PC-9 (cell line): ENCODE measurements around the gene GMIP. TPM values are rescaled to one million over a fixed set of nuclear protein-coding genes. Genes with fewer than 3 reads are reported as not detected.

ENCODE experiments used
- BruUV-seq: library from RNA; stranded (reverse); fragments of 400-500 nt; replicated peaks from 2 replicates; lab custom pipeline; 2021; lab: Mats Ljungman, UMichigan
- CTCF ChIA-PET: fragments of 300-600 bp; sonication (Branson Sonifier 250); formaldehyde crosslinking; loops from one replicate; lab custom pipeline; 2022; ENCODE audit warnings: antibody characterized with exemption; lab: Charles Lee
- POLR2A ChIA-PET: fragments of 300-600 bp; sonication (Branson Sonifier 250); formaldehyde crosslinking; loops from one replicate; lab custom pipeline; 2022; ENCODE audit warnings: antibody characterized with exemption; ENCODE audit not compliant: unreplicated experiment; lab: Charles Lee
- DNase-seq, 2 experiments: peaks; one replicate each; pipeline versions ENCODE4 v3.0.0 to v3.0.0-alpha.2; 2015 to 2022; ENCODE audit warnings: mixed read lengths in 1 of 2
- H2AFZ ChIP-seq: fragments of 200-600 bp; sonication (generic); 2 replicates; pipeline ENCODE4 v1.8.1; 2017; ENCODE audit warnings: antibody characterized with exemption
- H3F3A ChIP-seq: fragments of 200-600 bp; sonication (generic); 2 replicates; pipeline ENCODE4 v1.8.1; 2017; ENCODE audit warnings: antibody characterized with exemption, mild to moderate bottlenecking, low read depth; ENCODE audit not compliant: insufficient read depth
- H3K27ac ChIP-seq: fragments of 200-600 bp; sonication (generic); 2 replicates; pipeline ENCODE4 v1.6.1; 2016; ENCODE audit warnings: mixed run types
- H3K27me3 ChIP-seq: fragments of 200-600 bp; sonication (generic); 2 replicates; pipeline ENCODE4 v1.6.1; 2016; ENCODE audit warnings: low read depth, mixed run types; ENCODE audit not compliant: insufficient read depth
- H3K36me3 ChIP-seq: fragments of 200-600 bp; sonication (generic); 2 replicates; pipeline ENCODE4 v1.6.1; 2016; ENCODE audit warnings: low read depth, mixed run types
- H3K4me1 ChIP-seq: fragments of 200-600 bp; sonication (generic); replicated peaks from 2 replicates; pipeline ENCODE4 v1.6.1; 2016; ENCODE audit warnings: mixed run types; ENCODE audit not compliant: insufficient read depth
- H3K4me2 ChIP-seq: fragments of 200-600 bp; sonication (generic); 2 replicates; pipeline ENCODE4 v1.6.1; 2017; ENCODE audit warnings: mixed run types
- H3K4me3 ChIP-seq: fragments of 200-600 bp; sonication (generic); 2 replicates; pipeline ENCODE4 v1.6.1; 2016; ENCODE audit warnings: mixed run types
- H3K79me2 ChIP-seq: fragments of 200-600 bp; sonication (generic); 2 replicates; pipeline ENCODE4 v1.6.1; 2017; ENCODE audit warnings: low read depth, mixed run types
- H3K9me2 ChIP-seq: fragments of 200-600 bp; sonication (generic); 2 replicates; pipeline ENCODE4 v1.8.1; 2017; ENCODE audit warnings: mild to moderate bottlenecking; ENCODE audit not compliant: insufficient read depth
- H3K9me3 ChIP-seq: fragments of 200-600 bp; sonication (generic); 2 replicates; pipeline ENCODE4 v1.8.1; 2016; ENCODE audit warnings: low read depth; ENCODE audit not compliant: insufficient read depth
- H4K20me1 ChIP-seq: fragments of 200-600 bp; sonication (generic); 2 replicates; pipeline ENCODE4 v1.8.1; 2017; ENCODE audit not compliant: insufficient read depth
- CTCF ChIP-seq: fragments of 200-600 bp; sonication (generic); conservative IDR thresholded peaks from 2 replicates; pipeline ENCODE4 v1.6.1; 2017; ENCODE audit warnings: mixed run types, antibody characterized with exemption, mild to moderate bottlenecking, moderate library complexity
- EZH2 ChIP-seq: fragments of 200-600 bp; sonication (generic); IDR thresholded peaks from 2 replicates; pipeline ENCODE4 v1.8.0; 2017; ENCODE audit warnings: antibody characterized with exemption, low read depth
- intact Hi-C: fragments of 100-400 bp; cut with micrococcal nuclease; formaldehyde crosslinking; loops from one replicate; pipeline ENCODE4 v1.10.0; 2022; ENCODE audit not compliant: unreplicated experiment
- total RNA-seq: library from RNA; stranded (reverse); gene quantifications from 2 replicates; pipeline ENCODE4 v1.2.3, GENCODE V29; 2021

Gene GMIP
- total RNA-seq, 1 experiment from 2014 or later, result 15.4 TPM

DNA sequence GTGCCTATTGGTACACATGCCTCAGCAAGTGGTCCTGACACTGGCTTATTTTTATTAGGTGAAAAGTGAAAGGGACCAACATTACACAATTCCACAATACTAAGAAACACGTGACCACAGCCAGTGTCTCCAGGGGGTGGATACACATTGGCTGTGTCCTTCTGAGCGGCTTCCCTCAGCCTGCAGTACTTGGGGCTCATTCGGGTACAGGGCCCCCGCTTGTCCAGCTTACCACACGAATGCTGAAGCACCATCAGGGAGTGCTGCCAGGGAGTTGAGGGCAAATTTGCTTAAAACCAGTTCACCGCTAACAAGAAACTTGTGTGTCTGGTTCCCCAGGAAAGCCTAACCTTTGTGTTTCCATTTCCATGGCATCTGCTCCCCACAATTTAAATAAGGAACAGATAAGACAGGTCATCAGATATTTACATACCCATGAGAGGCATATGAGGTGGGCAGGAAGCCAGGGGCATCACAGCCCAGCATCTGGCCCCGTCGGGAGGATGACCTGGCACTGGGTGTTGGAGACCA lies 48.2 kb downstream of the GMIP start:
- TF ChIP-seq CTCF, result no peak
- no peak for TF ChIP-seq EZH2
- CTCF ChIA-PET, result no interaction called here
- POLR2A ChIA-PET, result no interaction called here
- Histone ChIP-seq H3K27me3 (no peaks in the 10 kb centered on the region), H3K9me3 (no peaks in the 10 kb centered on the region), H3K36me3 (no peaks in the 10 kb centered on the region), H4K20me1 (no peaks in the 10 kb centered on the region), H3K4me3 (peak overlapping the region; percentile 9; the same call in 1 of the 2 replicates), H2AFZ (no peak overlapping the region), H3K27ac (peak overlapping the region; percentile 88), H3K9me2 (no peaks in the 10 kb centered on the region), H3F3A (peaks cover 57% of the 10 kb centered on the region), H3K4me1 (peaks cover 78% of the 10 kb centered on the region), H3K4me2 (peak overlapping the region; percentile 82), H3K79me2 (no peaks in the 10 kb centered on the region)
- DNase-seq, result peak; percentile 70 to 99
- no TSS peak for BruUV-seq
- intact Hi-C loops, result loop anchor here (1.0 kb wide), 1 partner anchor 11 kb away; no protein-coding TSS in a partner anchor

DNA sequence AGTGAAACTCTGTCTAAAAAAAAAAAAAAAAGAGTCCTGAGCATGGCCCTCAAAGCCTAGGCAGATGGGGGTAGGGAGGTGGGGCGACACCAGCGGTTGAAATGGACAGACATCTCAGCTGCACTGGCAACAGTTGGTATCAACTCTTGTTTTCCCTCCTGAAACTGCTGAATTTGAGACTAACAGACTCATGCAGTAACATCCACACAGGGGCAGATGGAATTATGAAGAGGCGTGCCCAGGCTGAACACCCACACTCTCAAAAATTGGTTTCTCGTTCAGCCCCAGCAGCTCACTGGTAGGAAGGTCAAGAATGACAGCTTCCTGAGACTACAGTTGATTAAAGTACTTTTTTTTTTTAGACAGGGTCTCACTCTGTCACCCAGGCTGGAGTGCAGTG lies 49.1 kb downstream of the GMIP start:
- intact Hi-C loops, result no loop called here
- CTCF ChIA-PET, result no interaction called here
- H3K27ac ChIP-seq, result peak overlapping the region; percentile 88

GRCh38 chr19:19592690-19593089 lies 50.8 kb downstream of the GMIP start:
- ChIA-PET CTCF (no interaction called here), POLR2A (no interaction called here)
- Histone ChIP-seq H3K79me2 (no peaks in the 10 kb centered on the region; the same call in 1 of the 2 replicates), H2AFZ (no peak overlapping the region), H3K36me3 (no peaks in the 10 kb centered on the region), H3K9me3 (no peaks in the 10 kb centered on the region), H3K27ac (peak overlapping the region; percentile 88), H3K27me3 (no peaks in the 10 kb centered on the region), H3K4me1 (peaks cover 75% of the 10 kb centered on the region), H3F3A (peaks cover 64% of the 10 kb centered on the region), H3K9me2 (no peaks in the 10 kb centered on the region), H4K20me1 (no peaks in the 10 kb centered on the region), H3K4me3 (no peak overlapping the region), H3K4me2 (peak overlapping the region; percentile 80)
- TF ChIP-seq CTCF (no peak), EZH2 (no peak)
- no TSS peak for BruUV-seq
- intact Hi-C loops, result no loop called here
- DNase-seq, result peak in 1 of 2 experiments; percentile 22

More for the DNA sequence above, 49.1 kb downstream of the GMIP start:
- peaks cover 64% of the 10 kb centered on the region for H3F3A ChIP-seq
- H3K36me3 ChIP-seq, result no peaks in the 10 kb centered on the region
- H3K9me3 ChIP-seq, result no peaks in the 10 kb centered on the region
- H3K9me2 ChIP-seq, result no peaks in the 10 kb centered on the region
- peaks cover 78% of the 10 kb centered on the region for H3K4me1 ChIP-seq
- no peak overlapping the region for H2AFZ ChIP-seq
- TF ChIP-seq CTCF (no peak), EZH2 (no peak)
- no TSS peak for BruUV-seq
- peak overlapping the region; percentile 82 for H3K4me2 ChIP-seq
- H3K27me3 ChIP-seq, result no peaks in the 10 kb centered on the region
- POLR2A ChIA-PET, result no interaction called here
- H4K20me1 ChIP-seq, result no peaks in the 10 kb centered on the region
- no peaks in the 10 kb centered on the region for H3K79me2 ChIP-seq
- DNase-seq, result peak in 1 of 2 experiments; percentile 21
- H3K4me3 ChIP-seq, result peak overlapping the region; percentile 9; the same call in 1 of the 2 replicates
